Measurements from ENCODE around the gene LCN15.

The LCN15 gene

GRCh38 chr9:136806631-136807201 lies 42.4 kb upstream of the LCN15 start:
- TF ChIP-seq CTCF (IDR thresholded peaks at IDR 0.05; ENCODE audit: poor library complexity, severe bottlenecking): no peak
- Histone ChIP-seq H3K27ac (ENCODE audit: poor library complexity, severe bottlenecking) (peak overlapping the region; percentile 67), H3K9me3 (ENCODE audit: severe bottlenecking) (no peaks in the 10 kb centered on the region), H3K36me3 (ENCODE audit: low read depth) (peaks cover 26% of the 10 kb centered on the region), H3K27me3 (ENCODE audit: insufficient read depth, poor library complexity, severe bottlenecking) (no peaks in the 10 kb centered on the region), H3K4me3 (ENCODE audit: severe bottlenecking) (peak overlapping the region; percentile 100), H3K4me1 (ENCODE audit: insufficient read depth, poor library complexity, severe bottlenecking) (peaks cover 14% of the 10 kb centered on the region)
- ATAC-seq (ENCODE audit: low read depth) (peak; percentile 11), DNase-seq (ENCODE audit: low spot score) (no peak)

GRCh38 chr9:136806067-136806466 lies 41.7 kb upstream of the LCN15 start:
- H3K36me3 ChIP-seq (ENCODE audit: low read depth): peaks cover 21% of the 10 kb centered on the region
- H3K9me3 ChIP-seq (ENCODE audit: severe bottlenecking): no peaks in the 10 kb centered on the region
- no peak for TF ChIP-seq CTCF (IDR thresholded peaks at IDR 0.05; ENCODE audit: poor library complexity, severe bottlenecking)
- peaks cover 16% of the 10 kb centered on the region for H3K4me1 ChIP-seq (ENCODE audit: insufficient read depth, poor library complexity, severe bottlenecking)
- ATAC-seq (ENCODE audit: low read depth) (no peak), DNase-seq (ENCODE audit: low spot score) (no peak)
- no peak overlapping the region for H3K27ac ChIP-seq (ENCODE audit: poor library complexity, severe bottlenecking)
- no peaks in the 10 kb centered on the region for H3K27me3 ChIP-seq (ENCODE audit: insufficient read depth, poor library complexity, severe bottlenecking)
- no peak overlapping the region for H3K4me3 ChIP-seq (ENCODE audit: severe bottlenecking)

GRCh38 chr9:136805207-136805740 lies 41.0 kb upstream of the LCN15 start:
- ATAC-seq (ENCODE audit: low read depth) (no peak), DNase-seq (ENCODE audit: low spot score) (no peak)
- Histone ChIP-seq H3K4me3 (ENCODE audit: severe bottlenecking) (no peak overlapping the region), H3K9me3 (ENCODE audit: severe bottlenecking) (no peaks in the 10 kb centered on the region), H3K27ac (ENCODE audit: poor library complexity, severe bottlenecking) (no peak overlapping the region), H3K27me3 (ENCODE audit: insufficient read depth, poor library complexity, severe bottlenecking) (no peaks in the 10 kb centered on the region), H3K4me1 (ENCODE audit: insufficient read depth, poor library complexity, severe bottlenecking) (peaks cover 22% of the 10 kb centered on the region), H3K36me3 (ENCODE audit: low read depth) (peaks cover 13% of the 10 kb centered on the region)
- no peak for TF ChIP-seq CTCF (IDR thresholded peaks at IDR 0.05; ENCODE audit: poor library complexity, severe bottlenecking)

- ATAC-seq (ENCODE audit: low read depth) (no peak), DNase-seq (ENCODE audit: low spot score) (no peak)
- no peaks in the 10 kb centered on the region for H3K9me3 ChIP-seq (ENCODE audit: severe bottlenecking)
- peaks cover 19% of the 10 kb centered on the region for H3K4me1 ChIP-seq (ENCODE audit: insufficient read depth, poor library complexity, severe bottlenecking)
- peaks cover 3% of the 10 kb centered on the region for H3K27me3 ChIP-seq (ENCODE audit: insufficient read depth, poor library complexity, severe bottlenecking)
- no peak for TF ChIP-seq CTCF (IDR thresholded peaks at IDR 0.05; ENCODE audit: poor library complexity, severe bottlenecking)
- H3K36me3 ChIP-seq (ENCODE audit: low read depth): peaks cover 7% of the 10 kb centered on the region
- H3K4me3 ChIP-seq (ENCODE audit: severe bottlenecking): no peak overlapping the region
- no peak overlapping the region for H3K27ac ChIP-seq (ENCODE audit: poor library complexity, severe bottlenecking)
Measured at GRCh38 chr9:136804509-136805206, 40.3 kb upstream of the LCN15 start.
